DOHH2 (cell line): ENCODE results near the gene DDX51.

Source experiments
- EZH2phosphoT487 ChIP-seq: fragments of 200-600 bp; sonication (generic); IDR thresholded peaks from 2 replicates; pipeline ENCODE4 v1.6.1; 2017; ENCODE audit warnings: borderline replicate concordance, mild to moderate bottlenecking, antibody characterized with exemption, low read length, moderate library complexity, mixed read lengths
- TF ChIP-seq, protein P1 (sequence below): fragments of 200-600 bp; sonication (generic); IDR thresholded peaks from one replicate; pipeline ENCODE4 v1.5.1; 2014; ENCODE audit warnings: antibody characterized with exemption, mild to moderate bottlenecking, low read depth, low read length; ENCODE audit not compliant: poor library complexity, severe bottlenecking

DNA sequence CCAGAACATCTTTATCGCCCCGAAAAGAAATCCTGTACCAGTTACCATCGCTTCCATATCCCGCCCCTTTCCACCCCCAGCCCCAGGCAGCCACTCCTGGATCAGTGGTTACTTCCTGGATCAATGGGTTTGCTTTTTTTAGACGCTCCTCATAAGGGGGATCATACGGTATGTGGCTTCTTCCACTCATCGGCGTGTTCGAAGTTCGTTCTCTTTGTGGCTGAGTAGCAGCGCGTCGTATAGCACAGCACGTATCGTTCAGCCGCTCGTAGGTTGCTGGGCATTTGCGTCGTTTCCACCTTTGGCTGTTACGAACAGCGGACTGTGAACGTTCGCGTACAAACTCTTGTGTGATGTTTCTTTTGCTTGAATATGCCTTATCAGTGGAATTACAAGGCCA lies 2.0 kb upstream of the DDX51 start:
- TF ChIP-seq, protein P1, sequence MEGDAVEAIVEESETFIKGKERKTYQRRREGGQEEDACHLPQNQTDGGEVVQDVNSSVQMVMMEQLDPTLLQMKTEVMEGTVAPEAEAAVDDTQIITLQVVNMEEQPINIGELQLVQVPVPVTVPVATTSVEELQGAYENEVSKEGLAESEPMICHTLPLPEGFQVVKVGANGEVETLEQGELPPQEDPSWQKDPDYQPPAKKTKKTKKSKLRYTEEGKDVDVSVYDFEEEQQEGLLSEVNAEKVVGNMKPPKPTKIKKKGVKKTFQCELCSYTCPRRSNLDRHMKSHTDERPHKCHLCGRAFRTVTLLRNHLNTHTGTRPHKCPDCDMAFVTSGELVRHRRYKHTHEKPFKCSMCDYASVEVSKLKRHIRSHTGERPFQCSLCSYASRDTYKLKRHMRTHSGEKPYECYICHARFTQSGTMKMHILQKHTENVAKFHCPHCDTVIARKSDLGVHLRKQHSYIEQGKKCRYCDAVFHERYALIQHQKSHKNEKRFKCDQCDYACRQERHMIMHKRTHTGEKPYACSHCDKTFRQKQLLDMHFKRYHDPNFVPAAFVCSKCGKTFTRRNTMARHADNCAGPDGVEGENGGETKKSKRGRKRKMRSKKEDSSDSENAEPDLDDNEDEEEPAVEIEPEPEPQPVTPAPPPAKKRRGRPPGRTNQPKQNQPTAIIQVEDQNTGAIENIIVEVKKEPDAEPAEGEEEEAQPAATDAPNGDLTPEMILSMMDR = no peak
- TF ChIP-seq EZH2phosphoT487 = no peak
